B cell (primary cell): ENCODE measurements around the gene CPOX. TPM values are rescaled to one million over a fixed set of nuclear protein-coding genes. Genes with fewer than 3 reads are reported as not detected.

Experiments used
- ATAC-seq: fragments of 200-7000 bp; cut with Tn5 transposase; one replicate; pipeline ENCODE4 v1.10.0; 2021; ENCODE audit warnings: low read depth, mild to moderate bottlenecking, moderate number of reproducible peaks, moderate library complexity
- CTCF ChIA-PET: fragments of 350-600 bp; sonication (Branson Sonifier 250); formaldehyde crosslinking; loops from one replicate; lab custom pipeline; 2021; ENCODE audit warnings: antibody characterized with exemption, inconsistent platforms; lab: Charles Lee
- POLR2A ChIA-PET: fragments of 350-600 bp; sonication (Branson Sonifier 250); formaldehyde crosslinking; loops from one replicate; lab custom pipeline; 2021; ENCODE audit warnings: antibody characterized with exemption; lab: Charles Lee
- DNase-seq: peaks from one replicate; pipeline ENCODE4 v3.0.0; 2013
- H2AFZ ChIP-seq: 2 replicates; pipeline ENCODE4 v1.6.1; 2012; ENCODE audit warnings: mild to moderate bottlenecking, low read depth, low read length; ENCODE audit not compliant: insufficient read depth, poor library complexity, severe bottlenecking
- H3K27ac ChIP-seq, 2 donors: 1 replicate in 1 of 2; 2 replicates in 1 of 2; pipeline ENCODE4 v1.5.1; 2012 to 2013; ENCODE audit warnings: low read length in 2 of 2, mild to moderate bottlenecking in 2 of 2, moderate library complexity in 1 of 2
- H3K27me3 ChIP-seq, 4 experiments: fragments of 200-600 bp in 1 of 4; sonication (generic) in 1 of 4; replicated peaks in 1 of 4; 1 replicate in 2 of 4; 2 replicates in 2 of 4; pipeline versions ENCODE4 v1.6.1 to v1.7.0; 2013 to 2016; ENCODE audit warnings: low read length in 3 of 4, mild to moderate bottlenecking in 2 of 4, mixed read lengths in 1 of 4, moderate library complexity in 1 of 4; ENCODE audit not compliant: insufficient read depth in 4 of 4, control insufficient read depth in 3 of 4; ENCODE audit errors: control extremely low read depth in 1 of 4
- H3K36me3 ChIP-seq, 2 experiments: replicated peaks in 1 of 2; 1 replicate in 1 of 2; 2 replicates in 1 of 2; pipeline versions ENCODE4 v1.6.1 to v1.7.1; 2013; ENCODE audit warnings: low read length in 1 of 2; ENCODE audit not compliant: insufficient read depth in 2 of 2, control insufficient read depth in 1 of 2; ENCODE audit errors: control extremely low read depth in 1 of 2, extremely low read depth in 1 of 2
- H3K4me1 ChIP-seq, 2 donors: fragments of 200-600 bp in 1 of 2; sonication (generic) in 1 of 2; 1 replicate in 1 of 2; 2 replicates in 1 of 2; pipeline versions ENCODE4 v1.5.1 to v1.6.1; 2013 to 2017; ENCODE audit warnings: low read length in 2 of 2; ENCODE audit not compliant: control insufficient read depth in 2 of 2, insufficient read depth in 2 of 2
- H3K4me2 ChIP-seq: replicated peaks from 2 replicates; pipeline ENCODE3; 2012; ENCODE audit warnings: mild to moderate bottlenecking, low read depth, low read length; ENCODE audit not compliant: poor library complexity, severe bottlenecking
- H3K4me3 ChIP-seq, 5 experiments: fragments of 200-600 bp in 1 of 5; sonication (generic) in 1 of 5; 1 replicate in 3 of 5; 2 replicates in 2 of 5; pipeline versions ENCODE4 v1.5.1 to v1.7.0; 2011 to 2016; ENCODE audit warnings: low read length in 4 of 5, mild to moderate bottlenecking in 4 of 5, low read depth in 2 of 5, control low read depth in 1 of 5, moderate library complexity in 1 of 5; ENCODE audit not compliant: insufficient read depth in 1 of 5; ENCODE audit errors: control extremely low read depth in 1 of 5, extremely low read depth in 1 of 5
- H3K79me2 ChIP-seq: fragments of 200-600 bp; sonication (generic); one replicate; pipeline ENCODE4 v1.6.0; 2016; ENCODE audit warnings: low read length; ENCODE audit not compliant: control insufficient read depth, insufficient read depth
- H3K9ac ChIP-seq: fragments of 200-600 bp; sonication (generic); 2 replicates; pipeline ENCODE4 v1.6.1; 2017; ENCODE audit warnings: mild to moderate bottlenecking, low read length, moderate library complexity
- H3K9me3 ChIP-seq, 3 donors: one replicate each; pipeline versions ENCODE4 v1.6.1 to v1.7.1; 2013; ENCODE audit warnings: low read length in 2 of 3; ENCODE audit not compliant: control insufficient read depth in 2 of 3, insufficient read depth in 1 of 3; ENCODE audit errors: control extremely low read depth in 1 of 3
- H4K20me1 ChIP-seq: 2 replicates; pipeline ENCODE4 v1.6.0; 2012; ENCODE audit warnings: mild to moderate bottlenecking, low read length; ENCODE audit not compliant: insufficient read depth, control insufficient read depth, poor library complexity, severe bottlenecking
- H3K27ac Mint-ChIP-seq: one replicate; pipeline ENCODE4 v1.8.0; 2021; ENCODE audit warnings: mixed read lengths
- H3K27me3 Mint-ChIP-seq: one replicate; pipeline ENCODE4 v1.8.0; 2021; ENCODE audit warnings: mixed read lengths
- H3K4me1 Mint-ChIP-seq: one replicate; pipeline ENCODE4 v1.8.0; 2021; ENCODE audit warnings: mixed read lengths
- H3K4me3 Mint-ChIP-seq: one replicate; pipeline ENCODE4 v1.8.0; 2021; ENCODE audit warnings: mixed read lengths
- H3K9me3 Mint-ChIP-seq: one replicate; pipeline ENCODE4 v1.8.0; 2022; ENCODE audit warnings: mixed read lengths; ENCODE audit not compliant: insufficient read depth
- EZH2 ChIP-seq: IDR thresholded peaks from 2 replicates; pipeline ENCODE4 v1.6.1; 2012; ENCODE audit warnings: borderline replicate concordance, low read depth, mild to moderate bottlenecking, moderate library complexity, low read length; ENCODE audit not compliant: insufficient read depth, poor library complexity, severe bottlenecking
- WGBS: methylation state at CpG from one replicate; pipeline ENCODE4 v1.1.5; 2013; ENCODE audit warnings: missing lambda C conversion rate; ENCODE audit not compliant: insufficient coverage; 5-methylcytosine and 5-hydroxymethylcytosine counted together
- intact Hi-C: fragments of 100-400 bp; cut with micrococcal nuclease; formaldehyde crosslinking; loops from one replicate; pipeline ENCODE4 v1.10.0; 2022
- polyA plus RNA-seq: library from polyadenylated mRNA; depleted of rRNA; stranded (reverse); fragments of >200 nt; gene quantifications from 2 replicates; pipeline ENCODE4 v1.2.3, GENCODE V29; 2012
- total RNA-seq, 2 donors: library from RNA; stranded (reverse); fragments of 120-200 nt in 1 of 2; gene quantifications; 1 replicate in 1 of 2; 2 replicates in 1 of 2; pipeline versions ENCODE4 v1.2.3 to v1.2.4, GENCODE V29; 2013 to 2022
- TF ChIP-seq, protein P1 (sequence below): fragments of 200-600 bp; IDR thresholded peaks from one replicate; pipeline ENCODE4 v1.8.0; 2022; ENCODE audit warnings: antibody characterized with exemption, mild to moderate bottlenecking

Gene CPOX
- total and polyA plus RNA-seq, 2 donors (not counting 1 experiment from before 2014, with no cell fraction given) = 6.8 to 17.5 TPM

DNA sequence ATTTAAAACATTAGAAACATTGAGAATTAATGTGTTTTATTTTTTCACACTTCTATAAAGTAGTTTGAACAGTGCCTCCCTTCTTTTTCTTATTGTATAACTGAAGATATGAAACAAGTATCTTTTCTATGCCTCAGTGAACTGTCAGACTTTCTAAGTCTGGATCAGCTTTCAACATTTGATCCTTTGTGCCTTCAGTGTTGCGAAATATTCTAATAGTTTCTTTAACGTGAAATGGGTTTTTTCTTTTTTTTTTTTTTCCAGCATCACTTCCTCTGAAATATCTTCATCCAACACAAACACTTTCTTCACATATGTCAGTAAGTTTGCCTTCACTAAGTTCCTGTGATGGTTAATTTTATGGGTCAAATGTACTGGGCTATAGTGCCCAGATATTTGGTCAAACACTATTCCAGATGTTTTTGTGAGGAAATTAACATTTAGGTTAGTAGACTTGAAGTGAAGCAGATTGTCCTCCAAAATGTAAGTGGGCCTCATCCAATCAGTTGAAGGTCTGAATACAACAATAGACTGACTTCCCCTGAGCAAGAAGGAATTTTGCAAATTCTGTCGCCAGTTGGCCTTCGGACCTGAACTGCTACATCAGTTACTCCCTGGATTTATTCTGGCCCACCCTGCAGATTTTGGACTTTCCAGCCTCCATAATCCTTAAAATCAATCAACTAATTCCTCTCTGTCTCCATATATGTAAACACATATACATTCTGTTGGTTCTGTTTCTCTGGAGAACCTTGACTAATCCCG is 6.4 kb upstream of the CPOX start:
- H3K9me3 ChIP-seq = no peaks in the 10 kb centered on the region
- POLR2A ChIA-PET = no interaction called here
- no peak overlapping the region for H3K9ac ChIP-seq
- H3K4me1 ChIP-seq = peaks cover 0 to 2% of the 10 kb centered on the region in 2 donors
- no peak overlapping the region for H3K27ac Mint-ChIP-seq
- intact Hi-C loops = loop anchor here (5.0 to 10.0 kb wide), 3 partner anchors 625 to 1215 kb away; partner anchors contain the start of genes CMSS1, CRYBG3 and RIOX2
- no peaks in the 10 kb centered on the region for H3K79me2 ChIP-seq
- no peak overlapping the region for H2AFZ ChIP-seq
- no peak overlapping the region for H3K27ac ChIP-seq
- H3K9me3 Mint-ChIP-seq = no peaks in the 10 kb centered on the region
- TF ChIP-seq, protein P1, sequence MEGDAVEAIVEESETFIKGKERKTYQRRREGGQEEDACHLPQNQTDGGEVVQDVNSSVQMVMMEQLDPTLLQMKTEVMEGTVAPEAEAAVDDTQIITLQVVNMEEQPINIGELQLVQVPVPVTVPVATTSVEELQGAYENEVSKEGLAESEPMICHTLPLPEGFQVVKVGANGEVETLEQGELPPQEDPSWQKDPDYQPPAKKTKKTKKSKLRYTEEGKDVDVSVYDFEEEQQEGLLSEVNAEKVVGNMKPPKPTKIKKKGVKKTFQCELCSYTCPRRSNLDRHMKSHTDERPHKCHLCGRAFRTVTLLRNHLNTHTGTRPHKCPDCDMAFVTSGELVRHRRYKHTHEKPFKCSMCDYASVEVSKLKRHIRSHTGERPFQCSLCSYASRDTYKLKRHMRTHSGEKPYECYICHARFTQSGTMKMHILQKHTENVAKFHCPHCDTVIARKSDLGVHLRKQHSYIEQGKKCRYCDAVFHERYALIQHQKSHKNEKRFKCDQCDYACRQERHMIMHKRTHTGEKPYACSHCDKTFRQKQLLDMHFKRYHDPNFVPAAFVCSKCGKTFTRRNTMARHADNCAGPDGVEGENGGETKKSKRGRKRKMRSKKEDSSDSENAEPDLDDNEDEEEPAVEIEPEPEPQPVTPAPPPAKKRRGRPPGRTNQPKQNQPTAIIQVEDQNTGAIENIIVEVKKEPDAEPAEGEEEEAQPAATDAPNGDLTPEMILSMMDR = no peak
- TF ChIP-seq EZH2 = no peak
- H3K27me3 Mint-ChIP-seq = peaks cover 5% of the 10 kb centered on the region
- ATAC-seq (no peak), DNase-seq (no peak)
- no peaks in the 10 kb centered on the region for H3K36me3 ChIP-seq
- CTCF ChIA-PET = interaction anchor here (0.6 to 1.1 kb wide), 4 partner anchors 32 to 1677 kb away, joined by 3 read pairs; no protein-coding TSS in a partner anchor
- 93% methylated on average over 3 of the region's 5 CpGs for WGBS
- no peak overlapping the region for H3K4me3 Mint-ChIP-seq
- no peaks in the 10 kb centered on the region for H4K20me1 ChIP-seq
- H3K4me2 ChIP-seq = no peak overlapping the region
- no peak overlapping the region for H3K4me3 ChIP-seq
- peaks cover 5% of the 10 kb centered on the region for H3K4me1 Mint-ChIP-seq
- H3K27me3 ChIP-seq = peaks cover 0 to 5% (median 0%) of the 10 kb centered on the region in 4 experiments

DNA sequence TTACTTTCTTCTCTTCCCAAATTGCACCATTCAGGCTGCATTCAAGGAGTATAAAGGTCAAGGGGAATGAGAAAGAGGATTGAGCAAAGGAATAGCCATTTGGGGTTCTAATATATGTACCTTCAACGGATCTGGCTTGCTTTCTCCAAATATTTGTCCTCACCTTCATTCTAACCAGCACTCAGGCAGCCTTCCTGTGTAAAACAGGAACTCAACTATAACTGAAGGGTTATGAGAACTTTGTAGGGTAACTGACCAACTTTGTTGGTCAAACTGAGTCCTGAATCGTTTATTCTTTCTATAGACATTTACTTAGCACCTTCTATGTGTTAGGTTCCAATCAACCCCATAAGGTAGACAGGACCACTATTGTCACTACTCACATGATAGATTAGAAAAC is 5.1 kb upstream of the CPOX start:
- Histone ChIP-seq H4K20me1 (no peaks in the 10 kb centered on the region), H3K27ac (no peak overlapping the region), H3K27me3 (no peaks in the 10 kb centered on the region), H3K9ac (no peak overlapping the region), H3K4me2 (no peak overlapping the region), H3K36me3 (no peaks in the 10 kb centered on the region), H3K4me1 (peaks cover 0 to 9% of the 10 kb centered on the region in 2 donors), H3K9me3 (no peaks in the 10 kb centered on the region), H3K4me3 (no peak overlapping the region), H2AFZ (peak overlapping the region; percentile 4), H3K79me2 (peaks cover 5% of the 10 kb centered on the region)
- Mint-ChIP-seq H3K4me3 (no peak overlapping the region), H3K9me3 (no peaks in the 10 kb centered on the region), H3K27ac (no peak overlapping the region), H3K4me1 (peaks cover 10% of the 10 kb centered on the region), H3K27me3 (peaks cover 5% of the 10 kb centered on the region)
- no peak for TF ChIP-seq EZH2
- TF ChIP-seq, protein P1 = no peak
- intact Hi-C loops = loop anchor here (5.0 to 10.0 kb wide), 3 partner anchors 624 to 1216 kb away; partner anchors contain the start of genes CMSS1, CRYBG3 and RIOX2
- ATAC-seq (no peak), DNase-seq (no peak)
- WGBS = no CpG with 5 or more reads among the region's 2 CpGs
- ChIA-PET POLR2A (no interaction called here), CTCF (interaction anchor here (2.1 kb wide), 1 partner anchor 11 kb away, joined by 9 read pairs; no protein-coding TSS in a partner anchor)
